HG03520 (cell line): ENCODE data around the gene PLCXD1.
"Not testable (repeated sequence)": the region's sequence is repeated elsewhere in the genome, so short reads cannot be mapped to it uniquely, and the experiment has no call there.

ENCODE experiments used
- ATAC-seq: cut with Tn5 transposase; IDR thresholded peaks from one replicate; pipeline ENCODE4 v1.9.1; 2021; ENCODE audit warnings: mild to moderate bottlenecking, moderate library complexity; ENCODE audit not compliant: unreplicated experiment

The PLCXD1 gene

DNA sequence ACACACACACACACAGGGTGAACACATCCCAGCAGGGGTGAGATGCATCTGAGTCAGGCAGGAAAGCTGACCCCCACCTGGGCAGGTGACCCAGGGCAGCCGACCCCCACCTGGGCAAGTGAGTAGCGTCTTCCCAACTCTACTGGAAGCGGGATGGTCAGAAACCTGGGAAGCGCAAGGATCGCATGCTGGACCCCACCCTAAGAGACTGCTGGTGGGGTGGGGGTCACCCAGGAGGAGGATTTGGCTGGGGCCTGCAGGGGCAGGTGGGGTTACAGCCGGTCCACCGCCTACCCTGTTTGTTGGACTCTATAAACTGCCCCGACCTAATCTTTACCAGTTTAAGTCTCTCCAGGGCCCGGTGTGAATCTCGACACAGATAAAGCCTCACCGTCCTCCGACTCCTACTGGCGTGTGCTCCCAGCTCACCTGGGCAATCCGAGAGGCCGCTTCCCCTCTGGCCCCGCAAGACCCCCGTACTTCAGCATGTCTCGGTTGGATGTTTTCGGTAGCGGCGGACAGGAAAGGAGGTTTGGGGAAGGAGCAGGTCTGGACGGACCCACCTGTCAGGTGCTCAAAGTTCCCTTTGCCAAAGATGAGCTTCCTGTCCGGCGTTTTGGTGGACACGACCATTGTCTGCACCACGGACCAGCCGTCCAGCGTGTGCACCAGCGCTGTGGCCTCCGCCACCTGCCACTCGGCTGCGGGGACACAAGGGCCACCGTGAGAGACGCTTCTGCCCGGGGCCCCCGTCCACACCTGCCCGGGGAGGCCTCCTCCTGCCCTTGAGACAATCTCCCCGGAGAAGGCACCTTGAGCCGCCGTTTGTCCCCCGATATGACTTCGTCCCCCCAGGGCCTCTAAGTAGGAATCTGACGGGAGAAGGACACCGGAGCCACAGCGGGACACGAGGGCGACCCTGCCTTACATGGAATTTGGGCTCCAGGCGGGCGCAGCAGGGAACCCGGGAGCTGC is 35.5 kb downstream of the PLCXD1 start:
- ATAC-seq: no peak

DNA sequence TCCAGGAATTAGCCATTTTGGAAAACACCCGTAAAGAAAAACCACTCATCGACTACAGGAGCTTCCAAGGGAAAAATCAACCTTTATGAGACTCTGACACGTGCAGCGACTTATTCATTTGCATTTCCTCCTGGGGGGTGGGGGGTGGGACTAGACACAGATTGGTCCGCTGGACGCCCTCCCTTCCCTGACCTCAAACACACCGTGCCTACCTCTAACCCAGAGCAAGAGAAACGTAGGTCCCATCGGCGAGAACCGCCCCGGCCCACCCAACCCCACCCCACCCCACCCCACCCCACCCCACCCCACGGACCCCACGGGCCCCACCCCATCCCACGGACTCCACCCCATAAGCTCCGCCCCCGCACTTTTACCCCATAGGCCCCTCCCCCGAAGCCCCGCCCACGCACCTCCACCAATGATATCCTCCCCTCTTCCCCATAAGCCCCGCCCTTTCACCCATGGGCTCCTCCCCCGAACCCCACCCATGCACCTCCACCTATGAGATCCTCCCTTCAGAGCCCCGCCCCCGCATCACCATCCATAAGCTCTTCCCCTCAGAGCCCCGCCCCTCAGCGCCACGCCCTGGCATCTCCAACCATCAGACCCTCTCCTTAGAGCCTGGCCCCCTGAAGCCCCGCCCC is 36.4 kb downstream of the PLCXD1 start:
- ATAC-seq: no peak

DNA sequence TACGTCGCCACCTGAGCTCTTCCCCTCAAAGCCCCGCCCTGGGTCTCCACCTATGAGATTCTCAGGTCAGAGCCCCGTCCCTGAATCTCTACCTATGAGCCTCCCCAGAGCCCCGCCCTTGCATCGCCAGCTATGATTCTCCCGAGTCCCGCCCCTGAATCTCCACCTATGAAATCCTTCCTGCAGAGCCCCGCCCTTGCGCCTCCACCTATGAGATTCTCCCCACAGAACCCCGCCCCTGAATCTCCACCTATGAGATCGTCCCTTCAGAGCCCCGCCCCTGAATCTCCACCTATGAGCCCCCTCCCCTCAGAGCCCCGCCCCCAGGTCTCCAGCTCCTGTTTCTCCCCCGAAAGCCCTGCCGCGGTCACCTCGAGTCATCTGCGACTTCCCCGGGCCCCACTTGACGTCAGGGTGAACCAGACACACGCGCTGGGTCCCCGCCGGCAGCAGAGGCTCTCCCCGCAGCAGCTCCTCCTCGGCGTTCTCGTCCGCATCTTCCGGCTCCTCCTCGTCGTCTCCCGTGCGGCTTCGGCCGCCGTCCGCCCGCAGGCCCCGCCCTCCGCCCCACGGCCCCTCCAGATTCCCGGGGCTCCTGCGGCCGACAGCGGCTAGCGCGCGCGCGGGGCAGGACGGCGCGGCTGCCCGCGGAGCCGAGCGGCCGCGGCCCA is 37.0 kb downstream of the PLCXD1 start:
- ATAC-seq: peak; percentile 58

DNA sequence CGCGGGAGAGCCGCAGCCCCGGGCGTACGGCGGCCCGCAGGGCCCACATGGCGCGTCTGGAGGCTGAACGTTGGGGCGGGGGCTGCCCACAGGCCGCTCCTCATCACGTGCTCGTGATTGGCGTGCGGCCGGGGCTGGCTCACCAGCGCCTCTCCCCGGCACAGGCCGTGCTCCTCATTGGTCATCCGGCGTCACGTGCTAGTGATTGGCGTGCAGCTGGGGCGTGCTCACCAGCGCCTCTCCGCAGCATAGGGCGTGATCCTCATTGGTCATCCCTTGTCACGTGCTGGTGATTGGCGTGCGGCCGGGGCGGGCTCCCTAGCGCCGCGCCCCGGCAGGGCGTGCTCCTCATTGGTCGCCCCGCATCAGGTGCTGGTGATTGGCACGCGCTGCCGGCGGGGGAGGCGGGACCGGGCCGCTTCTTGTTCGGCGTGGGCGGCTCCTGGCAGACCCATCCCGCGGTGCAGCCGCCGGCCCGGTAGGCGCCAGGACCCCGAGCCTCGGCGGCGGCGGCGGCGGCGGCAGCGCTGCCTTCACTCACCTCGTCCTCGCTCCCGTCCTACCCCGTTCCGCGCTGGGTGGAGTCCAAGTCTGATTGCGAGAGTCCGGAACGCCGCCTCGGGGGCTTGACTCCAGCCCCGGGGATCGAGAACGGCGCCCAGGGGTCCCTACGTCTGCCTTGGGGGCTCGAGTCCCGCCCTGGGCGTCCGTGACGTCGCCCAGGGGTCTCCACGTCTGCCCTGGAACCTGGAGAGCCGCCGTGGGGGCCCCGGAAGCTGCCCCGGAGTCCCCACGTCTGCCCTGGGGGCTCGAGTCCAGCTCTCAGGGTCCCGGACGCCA is 37.8 kb downstream of the PLCXD1 start, which contains the start of gene GTPBP6:
Gene GTPBP6, minus strand, starts transcription at position 58 of the 840 bp plus-strand sequence. Its CDS starts 9 bp downstream, at position 49.
- peak; percentile 79 for ATAC-seq

DNA sequence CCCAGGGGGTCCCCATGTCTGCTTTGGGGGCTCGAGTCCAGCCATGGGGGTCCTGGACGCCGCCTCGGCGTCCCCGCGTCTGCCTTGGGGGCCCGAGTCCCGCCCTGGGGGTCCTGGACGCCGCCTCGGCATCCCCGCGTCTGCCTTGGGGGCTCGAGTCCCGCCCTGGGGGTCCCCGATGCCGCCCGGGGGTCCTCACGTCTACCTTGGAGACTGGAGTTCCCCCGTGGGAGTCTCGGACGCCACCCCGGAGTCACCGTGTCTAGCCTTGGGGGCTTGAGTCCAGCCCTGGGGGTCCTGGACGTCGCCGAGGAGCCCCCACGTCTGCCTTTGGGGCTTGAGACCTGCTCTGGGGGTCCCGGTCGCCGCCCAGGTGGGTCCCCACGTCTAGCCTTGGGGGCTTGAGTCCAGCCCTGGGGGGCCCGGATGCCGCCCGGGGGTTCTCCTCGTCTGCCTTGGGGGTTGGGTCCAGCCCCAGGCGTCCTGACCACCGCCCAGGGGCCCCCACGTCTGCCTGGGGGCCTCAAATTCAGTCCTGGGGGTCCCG is 38.5 kb downstream of the PLCXD1 start:
- ATAC-seq: no peak

DNA sequence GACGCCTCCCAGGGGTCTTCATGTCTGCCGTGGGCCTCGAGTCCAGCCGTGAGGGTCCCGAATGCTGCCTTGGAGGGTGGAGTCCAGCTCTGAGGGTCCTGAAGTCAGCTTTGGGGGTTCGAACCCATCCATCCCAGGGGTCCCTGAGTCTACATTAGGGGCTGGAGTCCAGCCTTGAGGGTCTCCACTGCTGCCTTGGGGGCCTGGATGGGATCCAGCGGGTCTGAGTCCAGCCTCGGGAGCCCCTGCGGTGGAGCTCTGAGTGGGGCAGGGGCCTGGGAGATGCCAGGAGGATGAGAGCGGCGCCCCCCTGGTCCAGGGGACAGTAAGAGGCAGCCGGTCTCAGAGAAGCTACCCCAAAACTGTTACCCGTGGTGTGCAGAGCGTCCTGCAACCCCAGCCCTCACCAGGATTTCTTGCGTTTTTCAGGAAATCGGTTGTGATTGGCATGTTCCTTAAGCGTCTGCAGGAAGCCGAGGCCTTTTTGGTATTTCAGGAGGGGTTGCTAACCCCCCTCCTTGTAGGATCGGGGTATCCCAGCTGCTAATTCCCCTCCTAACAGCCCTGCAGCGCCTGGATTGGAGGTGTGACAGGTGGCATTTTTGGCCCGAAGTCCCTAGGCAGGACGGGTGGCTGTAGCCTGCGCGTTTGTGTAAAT is 39.1 kb downstream of the PLCXD1 start:
- ATAC-seq: no peak

DNA sequence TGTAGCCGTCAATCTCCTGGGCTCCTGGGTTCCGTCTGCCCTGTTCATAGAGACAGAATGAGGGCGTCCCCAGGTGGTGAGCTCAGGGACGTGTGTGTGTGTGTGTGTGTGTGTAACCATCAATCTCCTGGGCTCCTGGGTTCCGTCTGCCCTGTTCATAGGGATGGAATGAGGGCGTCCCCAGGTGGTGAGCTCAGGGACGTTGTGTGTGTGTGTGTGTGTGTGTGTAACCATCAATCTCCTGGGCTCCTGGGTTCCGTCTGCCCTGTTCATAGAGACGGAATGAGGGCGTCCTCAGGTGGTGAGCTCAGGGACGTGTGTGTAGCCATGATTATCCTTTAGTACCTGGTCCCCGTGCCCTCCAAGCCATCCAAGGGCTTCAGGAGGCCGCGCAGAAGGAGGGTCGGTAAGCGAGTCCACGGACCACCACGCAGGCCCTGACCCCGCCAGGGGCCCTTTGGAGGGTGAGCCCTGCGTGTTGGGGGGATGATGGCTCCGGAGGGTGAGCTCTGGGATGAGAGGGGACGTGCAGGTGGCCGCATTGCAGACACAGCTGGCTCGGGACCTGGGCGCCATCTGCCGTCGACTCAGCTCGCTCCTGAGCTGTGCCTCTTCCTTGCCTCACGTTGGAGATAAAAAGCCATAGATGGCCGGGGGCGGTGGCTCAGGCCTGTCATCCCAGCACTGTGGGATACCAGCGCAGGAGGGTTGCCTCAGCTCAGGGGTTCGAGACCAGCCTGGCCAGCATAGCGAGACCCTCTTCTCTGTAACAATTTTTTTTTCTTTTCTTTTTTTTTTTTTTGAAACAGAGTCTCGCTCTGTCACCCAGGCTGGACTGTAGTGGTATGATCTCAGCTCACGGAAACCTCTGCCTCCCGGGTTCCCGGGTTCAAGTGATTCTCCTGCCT is 42.8 kb downstream of the PLCXD1 start:
- no peak for ATAC-seq

DNA sequence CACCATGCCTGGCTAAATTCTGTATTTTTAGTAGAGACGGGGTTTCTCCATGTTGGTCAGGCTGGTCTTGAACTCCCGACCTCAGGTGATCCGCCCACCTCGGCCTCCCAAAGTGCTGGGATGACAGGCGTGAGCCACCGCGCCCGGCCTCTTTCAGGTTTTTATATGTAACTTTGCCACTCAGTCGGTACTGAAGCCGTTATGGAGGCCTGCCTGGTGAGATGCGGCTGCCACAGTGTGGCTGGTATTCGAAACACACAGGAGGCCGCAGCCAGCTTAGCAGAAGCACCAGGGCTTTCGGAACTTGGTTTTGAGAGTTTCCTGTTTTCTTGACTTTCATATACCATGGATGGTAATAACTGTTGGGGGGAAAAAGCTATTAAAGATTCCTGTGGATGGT is 43.5 kb downstream of the PLCXD1 start:
- not testable (repeated sequence) for ATAC-seq

DNA sequence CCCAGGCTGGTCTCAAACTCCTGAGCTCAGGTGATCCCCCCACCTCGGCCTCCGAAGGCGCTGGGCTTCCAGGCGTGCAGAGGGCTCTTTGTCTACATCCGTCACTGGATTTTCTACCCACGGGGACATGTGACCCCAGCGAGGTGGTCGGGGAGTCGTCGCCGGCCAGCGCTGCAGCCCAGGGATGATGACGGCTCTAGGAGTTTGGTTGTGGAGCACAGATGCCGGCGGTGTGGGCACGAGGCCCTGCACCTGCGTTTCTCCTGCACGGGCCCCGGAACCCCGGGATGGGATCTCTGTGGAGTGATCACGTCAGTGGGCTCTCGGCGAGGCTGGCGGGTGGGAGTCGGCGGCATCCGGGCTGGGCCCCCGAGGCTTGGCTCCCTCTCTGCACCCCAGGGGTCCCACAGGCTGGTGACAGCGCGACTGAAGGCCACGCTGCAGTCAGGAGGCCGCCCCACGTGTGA is 46.5 kb downstream of the PLCXD1 start:
- no peak for ATAC-seq

DNA sequence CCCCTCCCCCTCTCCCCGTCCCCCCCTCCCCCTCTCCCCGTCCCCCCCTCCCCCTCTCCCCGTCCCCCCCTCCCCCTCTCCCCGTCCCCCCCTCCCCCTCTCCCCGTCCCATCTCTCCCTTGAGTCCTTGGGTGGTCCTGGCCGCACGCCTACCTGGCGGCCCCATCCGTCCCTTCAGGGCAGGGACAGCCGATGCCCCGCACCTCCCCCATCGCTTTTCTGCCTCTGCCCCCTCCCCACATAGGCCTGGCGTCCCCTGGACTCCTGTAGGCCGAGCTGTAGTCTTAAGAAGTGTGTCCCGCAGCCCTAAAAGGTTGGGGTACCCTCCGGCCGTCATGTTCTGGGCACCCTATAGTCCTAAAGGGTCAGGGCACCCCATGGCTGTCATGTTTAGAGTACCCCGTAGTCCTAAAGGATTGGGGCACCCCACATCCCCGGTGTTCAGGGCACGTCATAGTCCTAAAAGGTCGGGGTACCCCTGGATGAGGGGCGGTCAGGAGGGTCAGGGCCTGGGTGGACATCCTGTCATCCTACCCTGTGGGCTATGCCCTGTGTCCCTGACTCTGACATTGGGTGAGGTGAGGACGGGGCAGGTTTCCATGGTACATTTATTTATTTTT is 48.2 kb downstream of the PLCXD1 start:
- no peak for ATAC-seq

DNA sequence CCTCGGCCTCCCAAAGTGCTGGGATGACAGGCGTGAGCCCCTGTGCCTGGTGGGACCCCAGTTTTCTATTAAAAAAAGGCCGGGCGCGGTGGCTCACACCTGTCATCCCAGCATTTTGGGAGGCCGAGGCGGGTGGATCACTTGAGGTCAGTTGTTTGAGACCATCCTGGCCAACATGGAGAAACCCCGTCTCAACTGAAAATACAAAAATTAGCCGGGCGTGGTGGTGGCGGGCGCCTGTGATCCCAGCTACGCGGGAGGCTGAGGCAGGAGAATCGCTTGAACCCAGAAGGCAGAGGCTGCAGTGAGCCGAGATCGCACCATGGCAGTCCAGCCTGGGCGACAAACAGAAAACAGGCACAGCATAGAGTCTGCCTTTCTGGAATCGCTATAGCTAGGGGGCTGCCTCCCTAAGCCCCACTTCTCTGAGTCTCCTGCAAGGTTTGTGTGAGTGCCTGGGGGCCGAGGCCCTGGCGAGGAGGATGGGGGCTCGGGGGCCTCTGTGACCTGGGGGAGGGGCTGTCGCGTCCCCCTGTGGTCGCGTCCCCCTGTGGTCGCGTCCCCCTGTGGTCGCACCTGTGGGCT is 49.1 kb downstream of the PLCXD1 start:
- ATAC-seq: not testable (repeated sequence)

DNA sequence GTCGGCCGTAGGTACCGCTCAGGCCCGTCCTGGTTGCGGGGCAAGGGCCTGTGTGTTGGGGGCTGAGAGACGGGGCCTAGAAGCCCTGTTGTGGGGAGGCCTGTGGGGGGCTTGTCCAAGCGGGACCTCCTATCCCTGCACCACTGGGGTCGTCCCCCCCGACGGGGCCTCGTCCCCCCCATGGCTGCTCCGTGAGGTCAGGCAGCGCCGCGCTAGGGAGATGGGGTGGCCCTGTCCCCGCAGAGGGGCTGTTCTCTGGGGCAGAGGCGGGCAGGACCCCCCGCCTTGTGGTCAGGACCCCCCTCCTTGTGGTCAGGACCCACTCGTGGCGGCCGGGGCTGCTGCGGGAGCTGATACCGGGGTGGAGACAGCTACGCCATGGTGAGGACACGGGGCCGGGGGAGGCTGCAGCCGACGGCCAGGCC is 49.6 kb downstream of the PLCXD1 start:
- ATAC-seq: no peak

DNA sequence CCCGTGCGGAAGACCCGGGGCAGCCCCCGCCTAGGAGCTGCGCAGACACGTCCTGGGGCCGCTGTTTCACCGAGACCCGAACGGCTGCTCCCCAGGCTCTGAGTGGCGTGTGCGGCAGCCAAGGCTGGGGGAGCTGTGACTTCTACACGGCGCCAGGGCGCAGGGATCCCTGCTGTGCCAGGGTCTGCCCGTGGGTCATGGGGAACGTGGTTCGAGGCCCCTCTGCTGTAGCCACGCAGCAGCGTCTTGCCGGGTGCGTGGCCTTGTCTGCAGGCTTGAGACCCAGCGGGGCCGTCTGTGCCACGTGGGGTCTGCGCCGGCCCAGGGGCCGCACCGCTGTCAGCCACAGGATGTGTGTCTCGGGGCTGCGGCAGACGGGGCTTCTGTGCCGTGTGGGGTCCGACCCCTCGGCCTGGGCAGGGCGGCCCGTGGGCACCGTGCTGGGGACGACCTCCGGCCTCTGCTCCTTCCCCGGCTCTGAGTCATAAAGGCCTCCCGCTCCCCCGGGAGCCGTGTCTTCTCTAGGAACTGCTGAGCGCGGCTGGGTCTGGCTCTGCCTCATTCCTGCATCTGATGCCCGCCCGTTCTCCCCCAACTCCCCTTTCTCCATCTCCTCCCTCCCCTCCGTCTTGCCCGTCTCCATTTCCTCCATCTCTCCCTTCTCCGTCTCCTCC is 50.1 kb downstream of the PLCXD1 start:
- ATAC-seq: no peak

DNA sequence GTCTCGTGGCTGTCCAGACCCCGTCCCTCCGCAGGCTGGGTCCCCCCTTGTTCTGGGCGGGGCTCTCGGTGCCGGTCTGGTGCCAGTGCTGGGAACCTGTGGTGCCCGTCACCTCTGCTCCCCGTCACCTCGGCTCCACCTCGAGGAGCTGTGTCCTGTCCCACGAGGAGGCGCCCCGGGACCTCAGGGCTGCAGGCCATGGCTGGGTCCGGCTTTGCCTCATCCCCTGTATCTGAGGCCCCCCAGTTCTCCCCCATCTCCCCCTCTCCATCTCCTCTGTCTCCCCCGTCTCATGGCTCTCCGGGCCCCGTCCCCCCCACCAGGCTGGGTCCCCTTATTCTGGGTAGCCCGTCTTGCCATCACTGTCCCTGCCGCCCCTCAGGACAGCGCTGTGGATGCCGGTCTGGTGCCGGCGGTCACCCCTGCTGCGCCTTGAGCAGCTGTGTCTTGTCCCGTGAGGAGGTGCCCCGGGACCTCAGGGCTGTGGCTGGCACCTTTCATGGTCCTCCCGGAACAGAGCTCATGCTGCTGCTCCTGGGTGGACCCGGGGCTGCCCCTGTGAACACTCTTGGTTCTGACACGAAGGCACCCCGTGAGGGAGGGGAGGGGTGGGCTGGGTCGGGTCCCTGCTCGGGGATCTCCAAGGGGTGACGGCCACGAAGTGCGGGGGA is 50.8 kb downstream of the PLCXD1 start:
- ATAC-seq: no peak

DNA sequence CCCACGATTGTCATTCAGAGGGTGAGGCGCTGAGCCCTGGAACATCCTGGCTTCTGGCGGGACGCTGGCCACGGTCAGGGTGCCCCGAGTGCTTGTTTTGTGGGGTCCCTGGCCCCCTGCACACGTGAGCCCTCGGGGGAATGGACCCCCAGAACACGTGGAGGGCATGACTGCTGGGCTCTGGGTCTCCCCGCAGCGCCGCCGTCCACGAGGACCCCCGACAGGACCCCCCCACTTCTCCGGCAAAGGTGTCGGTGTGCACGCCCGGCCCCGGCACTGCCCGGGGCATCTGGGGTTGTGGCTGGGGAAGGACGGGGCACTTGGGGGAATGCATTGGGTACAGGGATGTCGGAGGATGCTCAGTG is 51.3 kb downstream of the PLCXD1 start:
- no peak for ATAC-seq

DNA sequence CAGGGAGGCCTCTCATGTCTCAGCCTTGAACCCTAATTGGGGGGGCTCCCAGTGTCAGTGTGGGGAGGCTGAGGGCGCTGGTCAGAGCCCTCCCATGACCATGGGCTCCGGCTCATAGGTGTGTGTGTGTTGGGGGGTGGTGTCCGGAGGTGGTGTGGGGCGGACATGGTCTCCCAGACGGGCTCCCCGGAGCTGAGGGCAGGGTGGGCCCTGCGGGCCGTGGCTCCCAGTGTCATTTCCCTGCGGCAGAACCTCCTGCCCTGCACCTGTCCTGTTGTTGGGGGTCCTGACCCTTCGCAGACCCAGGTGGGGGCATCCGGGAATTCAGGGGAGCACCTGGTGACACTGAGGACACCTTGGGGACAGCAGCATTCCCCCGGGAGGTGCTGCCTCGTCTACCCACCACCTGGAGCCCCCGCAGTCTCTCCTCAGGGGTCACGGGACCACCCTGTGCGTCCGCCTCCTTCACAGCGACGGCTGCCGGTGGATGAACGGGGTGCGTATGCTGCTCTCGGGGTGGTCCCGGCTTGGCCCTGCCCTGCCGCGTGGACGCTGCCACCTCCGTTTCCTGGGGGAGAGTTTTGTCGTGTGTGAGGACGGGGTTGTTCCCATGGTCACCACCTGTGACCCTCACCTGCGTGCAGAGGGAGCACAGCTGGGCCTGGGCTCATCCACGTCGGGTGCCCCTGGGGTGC is 51.9 kb downstream of the PLCXD1 start:
- ATAC-seq: no peak
